MCF 10A (cell line): ENCODE measurements around the gene DERL3. TPM values are rescaled to one million over a fixed set of nuclear protein-coding genes. Genes with fewer than 3 reads are reported as not detected.

Source experiments
- BruUV-seq: library from RNA; stranded (reverse); fragments of 400-500 nt; replicated peaks from 2 replicates; lab custom pipeline; 2021; lab: Mats Ljungman, UMichigan
- CTCF ChIA-PET: fragments of 300-600 bp; sonication (Branson Sonifier 250); formaldehyde crosslinking; extraction: SDS; loops from one replicate; lab custom pipeline; 2021; ENCODE audit warnings: antibody characterized with exemption, inconsistent platforms; lab: Yijun Ruan, JAX
- POLR2A ChIA-PET: fragments of 300-600, 350-650 bp; sonication (Branson Sonifier 250); formaldehyde crosslinking; extraction: SDS; loops from one replicate; lab custom pipeline; 2020; ENCODE audit warnings: antibody characterized with exemption, inconsistent platforms; lab: Yijun Ruan, JAX
- DNase-seq: peaks from one replicate; pipeline ENCODE4 v3.0.0-alpha.2; 2018; ENCODE audit not compliant: unreplicated experiment
- H3K27ac Mint-ChIP-seq: one replicate; pipeline ENCODE4 v1.8.0; 2022; ENCODE audit warnings: mild to moderate bottlenecking, low read depth, mixed read lengths; ENCODE audit not compliant: unreplicated experiment
- H3K27me3 Mint-ChIP-seq: one replicate; pipeline ENCODE4 v1.8.0; 2022; ENCODE audit warnings: mixed read lengths; ENCODE audit not compliant: insufficient read depth, unreplicated experiment
- H3K36me3 Mint-ChIP-seq: one replicate; pipeline ENCODE4 v1.8.0; 2022; ENCODE audit warnings: mild to moderate bottlenecking, moderate library complexity, mixed read lengths; ENCODE audit not compliant: insufficient read depth, unreplicated experiment
- H3K4me1 Mint-ChIP-seq: one replicate; pipeline ENCODE4 v1.8.0; 2022; ENCODE audit warnings: mixed read lengths; ENCODE audit not compliant: insufficient read depth, unreplicated experiment
- H3K4me3 Mint-ChIP-seq: one replicate; pipeline ENCODE4 v1.8.0; 2022; ENCODE audit warnings: mild to moderate bottlenecking, moderate library complexity, mixed read lengths; ENCODE audit not compliant: unreplicated experiment
- H3K9me3 Mint-ChIP-seq: one replicate; pipeline ENCODE4 v1.8.0; 2022; ENCODE audit warnings: mixed read lengths; ENCODE audit not compliant: unreplicated experiment
- CTCF ChIP-seq: fragments of 200-600 bp; IDR thresholded peaks from one replicate; pipeline ENCODE4 v1.8.0; 2022; ENCODE audit warnings: antibody characterized with exemption, mild to moderate bottlenecking; ENCODE audit not compliant: unreplicated experiment
- intact Hi-C: fragments of 100-400 bp; cut with micrococcal nuclease; formaldehyde crosslinking; loops from 2 replicates; pipeline ENCODE4 v1.14.1; 2022
- total RNA-seq: library from RNA; stranded (reverse); gene quantifications from 2 replicates; pipeline ENCODE4 v1.2.3, GENCODE V29; 2022

DERL3 gene
- total RNA-seq, 1 experiment from 2014 or later = not detected

- no peaks in the 10 kb centered on the region for H3K27me3 Mint-ChIP-seq
- H3K9me3 Mint-ChIP-seq = no peaks in the 10 kb centered on the region
- no TSS peak for BruUV-seq
- TF ChIP-seq CTCF = no peak
- H3K27ac Mint-ChIP-seq = no peak overlapping the region
- intact Hi-C loops = loop anchor here (5.0 kb wide), 3 partner anchors 80 to 305 kb away; partner anchors contain the start of gene CHCHD10
- DNase-seq = no peak
- H3K36me3 Mint-ChIP-seq = no peaks in the 10 kb centered on the region
- CTCF ChIA-PET = interaction anchor here (3.4 to 4.9 kb wide), 2 partner anchors 11 to 77 kb away, joined by 29 to 53 read pairs; partner anchors contain the start of genes CHCHD10, MMP11 and SLC2A11
- no peak overlapping the region for H3K4me3 Mint-ChIP-seq
- H3K4me1 Mint-ChIP-seq = peaks cover 5% of the 10 kb centered on the region
- POLR2A ChIA-PET = interaction anchor here (1.5 kb wide), 1 partner anchor 35 kb away, joined by 3 read pairs; no protein-coding TSS in a partner anchor
Observed at GRCh38 chr22:23847310-23847920, 8.6 kb upstream of the DERL3 start.

GRCh38 chr22:23846081-23846469 is 7.3 kb upstream of the DERL3 start:
- H3K27me3 Mint-ChIP-seq = no peaks in the 10 kb centered on the region
- H3K27ac Mint-ChIP-seq = peak overlapping the region; percentile 63
- DNase-seq = no peak
- no peak overlapping the region for H3K4me3 Mint-ChIP-seq
- H3K36me3 Mint-ChIP-seq = no peaks in the 10 kb centered on the region
- ChIA-PET POLR2A (interaction anchor here (0.6 to 1.5 kb wide), 8 partner anchors 20 to 165 kb away, joined by 3 to 4 read pairs (median 4); partner anchors contain the start of genes CABIN1, CHCHD10 and ZNF70), CTCF (interaction anchor here (0.6 to 1.5 kb wide), 7 partner anchors 10 to 1735 kb away, joined by 3 to 7 read pairs (median 3); no protein-coding TSS in a partner anchor)
- intact Hi-C loops = loop anchor here (5.0 kb wide), 3 partner anchors 79 to 304 kb away; partner anchors contain the start of gene CHCHD10
- peaks cover 5% of the 10 kb centered on the region for H3K4me1 Mint-ChIP-seq
- no peaks in the 10 kb centered on the region for H3K9me3 Mint-ChIP-seq
- no TSS peak for BruUV-seq
- no peak for TF ChIP-seq CTCF

GRCh38 chr22:23845265-23846080 is 6.7 kb upstream of the DERL3 start:
- no peak for DNase-seq
- Mint-ChIP-seq H3K4me3 (no peak overlapping the region), H3K27ac (no peak overlapping the region), H3K9me3 (no peaks in the 10 kb centered on the region), H3K27me3 (no peaks in the 10 kb centered on the region), H3K36me3 (no peaks in the 10 kb centered on the region), H3K4me1 (peaks cover 5% of the 10 kb centered on the region)
- ChIA-PET CTCF (interaction anchor here (0.6 to 1.6 kb wide), 8 partner anchors 9 to 1734 kb away, joined by 3 to 7 read pairs (median 4); no protein-coding TSS in a partner anchor), POLR2A (interaction anchor here (0.6 to 1.5 kb wide), 8 partner anchors 10 to 165 kb away, joined by 3 to 4 read pairs (median 4); partner anchors contain the start of genes CABIN1, SLC2A11 and ZNF70)
- intact Hi-C loops = loop anchor here (5.0 kb wide), 3 partner anchors 78 to 303 kb away; partner anchors contain the start of gene CHCHD10
- TF ChIP-seq CTCF = no peak
- BruUV-seq = no TSS peak
